ENCODE measurements around the gene CDC42BPG.

The CDC42BPG gene

GRCh38 chr11:64869571-64870175 lies 25.2 kb upstream of the CDC42BPG start:
- H3K4me3 ChIP-seq (ENCODE audit: low read depth, low read length): no peak overlapping the region
- no peak overlapping the region for H3K9ac ChIP-seq (ENCODE audit: low read depth, low read length)
- H3K4me1 ChIP-seq (ENCODE audit: control insufficient read depth, insufficient read depth, low read length): no peaks in the 10 kb centered on the region
- H3K36me3 ChIP-seq (ENCODE audit: control insufficient read depth, insufficient read depth, low read length): peaks cover 15% of the 10 kb centered on the region
- no peaks in the 10 kb centered on the region for H3K27me3 ChIP-seq (ENCODE audit: control insufficient read depth, insufficient read depth, low read length)
- no peaks in the 10 kb centered on the region for H3K9me3 ChIP-seq (ENCODE audit: control insufficient read depth, insufficient read depth, low read length)

- Histone ChIP-seq H3K36me3 (ENCODE audit: control insufficient read depth, insufficient read depth, low read length) (peaks cover 11% of the 10 kb centered on the region), H3K9ac (ENCODE audit: low read depth, low read length) (no peak overlapping the region), H3K9me3 (ENCODE audit: control insufficient read depth, insufficient read depth, low read length) (no peaks in the 10 kb centered on the region), H3K27me3 (ENCODE audit: control insufficient read depth, insufficient read depth, low read length) (no peaks in the 10 kb centered on the region), H3K4me1 (ENCODE audit: control insufficient read depth, insufficient read depth, low read length) (no peaks in the 10 kb centered on the region), H3K4me3 (ENCODE audit: low read depth, low read length) (no peak overlapping the region)
These were observed 24.6 kb upstream of the CDC42BPG start for GRCh38 chr11:64868904-64869570.

GRCh38 chr11:64867748-64868462 lies 23.5 kb upstream of the CDC42BPG start:
- H3K36me3 ChIP-seq (ENCODE audit: control insufficient read depth, insufficient read depth, low read length): peaks cover 11% of the 10 kb centered on the region
- H3K9ac ChIP-seq (ENCODE audit: low read depth, low read length): no peak overlapping the region
- H3K4me3 ChIP-seq (ENCODE audit: low read depth, low read length): no peak overlapping the region
- H3K9me3 ChIP-seq (ENCODE audit: control insufficient read depth, insufficient read depth, low read length): no peaks in the 10 kb centered on the region
- no peaks in the 10 kb centered on the region for H3K27me3 ChIP-seq (ENCODE audit: control insufficient read depth, insufficient read depth, low read length)
- no peaks in the 10 kb centered on the region for H3K4me1 ChIP-seq (ENCODE audit: control insufficient read depth, insufficient read depth, low read length)

- H3K9ac ChIP-seq (ENCODE audit: low read depth, low read length): no peak overlapping the region
- no peak overlapping the region for H3K4me3 ChIP-seq (ENCODE audit: low read depth, low read length)
- H3K36me3 ChIP-seq (ENCODE audit: control insufficient read depth, insufficient read depth, low read length): peaks cover 4% of the 10 kb centered on the region
- no peaks in the 10 kb centered on the region for H3K27me3 ChIP-seq (ENCODE audit: control insufficient read depth, insufficient read depth, low read length)
- no peaks in the 10 kb centered on the region for H3K9me3 ChIP-seq (ENCODE audit: control insufficient read depth, insufficient read depth, low read length)
- no peaks in the 10 kb centered on the region for H3K4me1 ChIP-seq (ENCODE audit: control insufficient read depth, insufficient read depth, low read length)
These were observed 21.7 kb upstream of the CDC42BPG start for GRCh38 chr11:64866173-64866491.

GRCh38 chr11:64865286-64866172 lies 21.1 kb upstream of the CDC42BPG start:
- H3K4me1 ChIP-seq (ENCODE audit: control insufficient read depth, insufficient read depth, low read length): no peaks in the 10 kb centered on the region
- H3K9ac ChIP-seq (ENCODE audit: low read depth, low read length): no peak overlapping the region
- no peaks in the 10 kb centered on the region for H3K9me3 ChIP-seq (ENCODE audit: control insufficient read depth, insufficient read depth, low read length)
- no peaks in the 10 kb centered on the region for H3K27me3 ChIP-seq (ENCODE audit: control insufficient read depth, insufficient read depth, low read length)
- H3K36me3 ChIP-seq (ENCODE audit: control insufficient read depth, insufficient read depth, low read length): peaks cover 4% of the 10 kb centered on the region
- no peak overlapping the region for H3K4me3 ChIP-seq (ENCODE audit: low read depth, low read length)

- Histone ChIP-seq H3K4me3 (ENCODE audit: low read depth, low read length) (no peak overlapping the region), H3K27me3 (ENCODE audit: control insufficient read depth, insufficient read depth, low read length) (no peaks in the 10 kb centered on the region), H3K36me3 (ENCODE audit: control insufficient read depth, insufficient read depth, low read length) (peaks cover 4% of the 10 kb centered on the region), H3K4me1 (ENCODE audit: control insufficient read depth, insufficient read depth, low read length) (no peaks in the 10 kb centered on the region), H3K9ac (ENCODE audit: low read depth, low read length) (peak overlapping the region; percentile 24), H3K9me3 (ENCODE audit: control insufficient read depth, insufficient read depth, low read length) (no peaks in the 10 kb centered on the region)
These were observed 20.2 kb upstream of the CDC42BPG start for GRCh38 chr11:64864473-64865285.

GRCh38 chr11:64864135-64864472 lies 19.7 kb upstream of the CDC42BPG start:
- no peaks in the 10 kb centered on the region for H3K9me3 ChIP-seq (ENCODE audit: control insufficient read depth, insufficient read depth, low read length)
- H3K9ac ChIP-seq (ENCODE audit: low read depth, low read length): peak overlapping the region; percentile 54
- no peaks in the 10 kb centered on the region for H3K27me3 ChIP-seq (ENCODE audit: control insufficient read depth, insufficient read depth, low read length)
- H3K4me1 ChIP-seq (ENCODE audit: control insufficient read depth, insufficient read depth, low read length): no peaks in the 10 kb centered on the region
- no peak overlapping the region for H3K4me3 ChIP-seq (ENCODE audit: low read depth, low read length)
- peaks cover 4% of the 10 kb centered on the region for H3K36me3 ChIP-seq (ENCODE audit: control insufficient read depth, insufficient read depth, low read length)

- Histone ChIP-seq H3K9me3 (ENCODE audit: control insufficient read depth, insufficient read depth, low read length) (no peaks in the 10 kb centered on the region), H3K4me1 (ENCODE audit: control insufficient read depth, insufficient read depth, low read length) (no peaks in the 10 kb centered on the region), H3K27me3 (ENCODE audit: control insufficient read depth, insufficient read depth, low read length) (no peaks in the 10 kb centered on the region), H3K4me3 (ENCODE audit: low read depth, low read length) (no peak overlapping the region), H3K9ac (ENCODE audit: low read depth, low read length) (peak overlapping the region; percentile 54), H3K36me3 (ENCODE audit: control insufficient read depth, insufficient read depth, low read length) (peaks cover 4% of the 10 kb centered on the region)
These were observed 19.1 kb upstream of the CDC42BPG start for GRCh38 chr11:64863391-64864060.

- Histone ChIP-seq H3K4me1 (ENCODE audit: control insufficient read depth, insufficient read depth, low read length) (no peaks in the 10 kb centered on the region), H3K4me3 (ENCODE audit: low read depth, low read length) (no peak overlapping the region)
These were observed 18.5 kb upstream of the CDC42BPG start for GRCh38 chr11:64862987-64863390.

GRCh38 chr11:64861227-64861975 lies 16.9 kb upstream of the CDC42BPG start:
- no peaks in the 10 kb centered on the region for H3K4me1 ChIP-seq (ENCODE audit: control insufficient read depth, insufficient read depth, low read length)
- no peak overlapping the region for H3K9ac ChIP-seq (ENCODE audit: low read depth, low read length)
- no peak overlapping the region for H3K4me3 ChIP-seq (ENCODE audit: low read depth, low read length)
- no peaks in the 10 kb centered on the region for H3K9me3 ChIP-seq (ENCODE audit: control insufficient read depth, insufficient read depth, low read length)
- no peaks in the 10 kb centered on the region for H3K27me3 ChIP-seq (ENCODE audit: control insufficient read depth, insufficient read depth, low read length)
- H3K36me3 ChIP-seq (ENCODE audit: control insufficient read depth, insufficient read depth, low read length): peaks cover 7% of the 10 kb centered on the region

More at GRCh38 chr11:64862987-64863390, 18.5 kb upstream of the CDC42BPG start:
- Histone ChIP-seq H3K36me3 (ENCODE audit: control insufficient read depth, insufficient read depth, low read length) (peaks cover 4% of the 10 kb centered on the region), H3K9me3 (ENCODE audit: control insufficient read depth, insufficient read depth, low read length) (no peaks in the 10 kb centered on the region), H3K9ac (ENCODE audit: low read depth, low read length) (no peak overlapping the region), H3K27me3 (ENCODE audit: control insufficient read depth, insufficient read depth, low read length) (no peaks in the 10 kb centered on the region)

Measured in iPS-15b (cell line).